HG03439 (cell line): ENCODE measurements around the gene NR1H2.
"Not testable (repeated sequence)": the region's sequence is repeated elsewhere in the genome, so short reads cannot be mapped to it uniquely, and the experiment has no call there.

Source experiments
- ATAC-seq: cut with Tn5 transposase; IDR thresholded peaks from one replicate; pipeline ENCODE4 v1.9.1; 2021; ENCODE audit warnings: mild to moderate bottlenecking, moderate library complexity; ENCODE audit not compliant: unreplicated experiment

NR1H2 gene

GRCh38 chr19:50376166-50377050, at the start of gene NR1H2:
TSS of gene NR1H2 (plus strand) at chr19:50376457. CDS start at chr19:50377606, 1,149 bp downstream.
- ATAC-seq, result peak; percentile 75

DNA sequence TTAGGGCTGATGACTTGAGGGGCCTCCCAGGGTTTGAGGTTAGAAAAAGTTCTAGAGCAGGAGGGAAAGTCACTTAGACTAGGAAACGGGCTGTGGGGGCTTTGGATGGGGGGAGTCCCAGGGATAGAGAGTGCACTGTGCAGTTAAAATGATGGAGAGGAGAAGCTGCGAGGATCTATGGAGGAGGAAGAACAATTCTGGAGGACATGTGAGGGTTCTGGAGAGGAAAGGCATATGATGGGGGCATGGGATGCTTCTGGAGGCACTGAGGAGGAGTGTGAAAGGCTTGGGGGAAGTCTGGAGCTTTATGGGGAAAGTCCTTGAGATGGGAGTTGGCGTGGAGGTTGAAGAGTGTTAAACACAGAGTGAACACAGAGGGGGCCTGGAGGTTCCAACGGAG, 49.2 kb upstream of the NR1H2 start:
- no peak for ATAC-seq

- no peak for ATAC-seq
These were observed 48.6 kb upstream of the NR1H2 start for GRCh38 chr19:50327461-50328223.

DNA sequence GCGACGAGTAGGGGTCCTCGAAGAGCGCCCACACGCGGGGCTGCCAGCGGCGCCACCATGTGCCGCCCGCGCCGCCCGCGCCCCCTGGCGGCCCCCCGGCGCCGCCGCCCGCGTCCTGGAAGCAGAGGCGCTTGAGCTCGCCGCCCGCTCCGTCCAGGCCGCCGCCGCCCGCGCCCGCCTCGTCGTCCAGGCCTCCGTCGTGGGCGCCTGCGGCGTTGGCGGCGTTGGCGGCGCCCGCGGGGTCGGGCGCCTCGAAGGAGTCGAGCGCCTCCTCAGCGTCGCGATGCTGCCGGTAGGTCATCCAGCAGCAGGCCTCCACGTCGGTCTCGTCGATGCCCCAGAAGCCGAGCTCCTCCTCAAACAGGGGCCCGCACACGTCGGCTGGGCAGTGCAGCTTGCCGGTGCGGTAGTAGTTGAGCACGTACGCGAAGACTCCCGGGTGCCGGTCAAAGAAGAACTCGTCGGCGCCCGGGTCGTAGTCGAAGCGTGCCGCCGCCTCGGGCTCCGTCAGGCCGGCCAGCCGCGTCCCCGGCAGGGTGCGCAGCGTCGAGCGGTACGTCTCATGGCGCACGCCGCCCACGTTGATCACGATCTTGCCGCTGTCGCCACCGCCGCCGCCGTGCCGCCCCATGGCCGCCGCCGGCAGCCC, 47.9 kb upstream of the NR1H2 start:
- peak; percentile 1 for ATAC-seq

- ATAC-seq, result peak; percentile 7
These were observed 47.4 kb upstream of the NR1H2 start for GRCh38 chr19:50328873-50329145.

DNA sequence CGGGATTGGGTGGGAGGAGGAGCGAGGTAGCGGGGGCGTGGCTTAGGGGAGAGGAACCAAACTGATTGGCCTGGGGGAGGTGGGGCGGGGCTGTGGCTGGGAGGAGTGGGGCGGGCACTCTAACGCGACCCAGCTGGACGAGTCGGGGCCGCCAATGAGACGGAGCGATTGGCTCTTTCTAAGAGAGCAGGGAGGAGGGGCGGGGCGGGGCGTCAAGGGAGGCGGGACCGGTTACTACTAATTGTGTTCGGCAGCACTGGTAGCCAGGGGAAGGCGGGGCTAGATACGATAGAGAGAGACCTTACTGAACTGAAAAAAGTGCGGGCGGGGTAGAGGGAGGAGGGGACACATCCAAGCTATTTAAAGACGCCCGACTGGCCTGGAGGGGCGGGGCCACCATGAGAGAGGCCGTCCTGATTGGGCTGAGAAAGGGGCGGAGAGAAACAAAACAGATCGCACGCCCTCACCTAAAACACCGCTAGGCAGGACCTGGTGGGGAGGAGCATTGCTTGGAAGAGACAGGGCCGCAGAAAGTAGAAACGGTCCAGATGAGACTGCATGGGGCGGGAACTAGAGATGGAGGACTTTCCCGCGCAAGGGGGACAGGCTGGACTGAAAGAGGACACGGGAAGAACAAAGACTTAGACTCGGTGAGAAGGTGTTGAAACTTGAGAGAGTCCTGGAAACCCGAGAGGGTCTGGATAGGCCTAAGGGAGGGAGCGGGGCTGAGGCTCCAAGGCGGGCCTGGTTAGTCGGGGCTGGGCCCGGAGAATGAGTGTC, 46.9 kb upstream of the NR1H2 start, which contains the start of gene KCNC3:
TSS of gene KCNC3 (minus strand) at position 232 of the 780 bp plus-strand sequence. CDS start 295 bp downstream, outside the sequence.
- peak; percentile 57 for ATAC-seq

DNA sequence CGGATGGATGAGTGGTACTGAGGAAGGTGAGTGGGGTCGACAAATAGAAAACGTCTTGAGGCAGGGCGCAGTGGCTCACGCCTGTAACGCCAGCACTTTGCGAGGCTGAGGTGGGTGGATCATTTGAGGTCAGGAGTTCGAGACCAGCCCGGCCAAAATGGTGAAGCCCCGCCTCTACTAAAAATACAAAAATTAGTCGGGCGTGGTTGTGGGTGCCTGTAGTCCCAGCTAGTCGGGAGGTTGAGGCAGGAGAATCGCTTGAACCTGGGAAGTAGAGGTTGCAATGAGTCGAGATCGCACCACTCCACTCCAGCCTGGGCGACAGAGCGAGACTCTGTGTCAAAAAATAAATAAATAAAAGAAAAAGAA, 46.3 kb upstream of the NR1H2 start:
- ATAC-seq, result not testable (repeated sequence)

- peak; percentile 25 for ATAC-seq
These were observed 45.7 kb upstream of the NR1H2 start for GRCh38 chr19:50330365-50331078.

DNA sequence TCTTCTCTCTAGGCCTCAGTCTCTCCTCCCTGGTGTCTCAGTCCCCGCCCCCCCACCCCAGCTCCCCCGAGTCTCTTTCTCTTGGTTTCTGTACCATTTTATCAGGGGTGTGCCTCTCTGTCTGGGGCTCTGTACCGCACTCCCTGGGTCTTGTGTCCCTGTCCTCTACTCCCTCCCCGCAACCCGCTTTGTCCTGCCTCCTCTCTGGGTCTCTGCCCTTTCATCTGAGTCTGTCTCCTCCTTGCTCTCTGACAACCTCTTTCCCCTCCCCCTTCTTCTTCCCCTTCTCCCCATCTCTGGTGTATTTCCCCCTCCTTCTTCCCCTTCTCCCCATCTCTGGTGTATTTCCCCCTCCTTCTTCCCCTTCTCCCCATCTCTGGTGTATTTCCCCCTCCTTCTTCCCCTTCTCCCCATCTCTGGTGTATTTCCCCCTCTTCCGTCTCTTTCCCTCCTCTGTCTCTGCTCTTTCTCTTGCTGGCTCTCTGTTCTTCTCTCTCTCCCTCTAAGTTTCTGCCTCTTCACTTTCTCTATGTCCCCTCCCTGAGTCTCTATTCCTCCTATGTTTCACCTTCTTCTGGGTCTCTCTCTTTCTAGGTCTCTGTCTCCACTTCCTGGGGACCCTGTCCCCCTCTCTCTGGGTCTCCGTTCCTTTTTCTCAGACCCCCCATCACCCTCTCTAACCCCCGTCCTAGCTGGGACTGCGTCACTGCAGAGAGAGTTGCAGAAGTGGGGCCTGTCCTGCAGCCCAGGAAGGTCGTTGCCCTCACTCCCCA, 44.9 kb upstream of the NR1H2 start:
- ATAC-seq, result no peak

- no peak for ATAC-seq
These were observed 44.3 kb upstream of the NR1H2 start for GRCh38 chr19:50331994-50332243.

DNA sequence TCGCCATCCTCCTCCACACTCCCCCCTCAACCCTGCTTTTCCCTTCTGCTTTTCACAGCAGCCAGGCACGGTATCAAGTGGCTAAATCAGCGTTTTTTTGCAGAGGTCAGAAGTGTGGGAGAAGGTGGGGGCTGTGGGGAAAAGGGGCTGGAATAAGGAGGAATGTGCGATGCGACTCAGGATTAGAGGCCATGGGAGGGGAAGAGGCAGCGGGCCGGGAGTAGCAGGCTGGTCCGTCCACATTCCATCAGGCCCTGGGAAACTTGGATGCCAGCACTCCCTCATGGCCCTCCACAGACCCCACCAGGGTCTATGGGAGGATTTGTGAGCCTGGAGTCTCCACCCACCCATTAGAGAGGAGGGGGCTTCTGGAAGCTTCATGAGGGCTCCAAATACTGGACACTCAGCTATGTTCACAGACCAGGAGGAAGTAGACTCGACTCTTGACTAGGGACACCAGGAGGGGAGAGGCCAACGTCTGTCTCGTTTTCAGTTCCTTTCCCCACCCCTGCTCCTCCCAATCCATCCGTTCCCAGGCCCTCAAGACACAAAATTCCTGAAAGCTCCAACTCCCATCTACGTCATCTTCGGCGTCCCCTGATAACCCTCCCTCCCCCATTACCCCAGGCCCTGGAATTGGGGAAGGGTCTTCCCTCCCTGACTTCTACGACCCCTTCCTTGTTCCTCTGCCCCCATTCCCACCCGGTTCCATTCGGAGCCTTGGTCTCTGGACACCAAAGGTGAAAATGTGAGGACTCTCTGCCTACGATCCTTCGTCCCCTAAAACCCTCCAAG, 43.8 kb upstream of the NR1H2 start:
- ATAC-seq, result no peak

- peak; percentile 49 for ATAC-seq
These were observed 43.0 kb upstream of the NR1H2 start for GRCh38 chr19:50333235-50333736.

- peak; percentile 24 for ATAC-seq
These were observed 42.3 kb upstream of the NR1H2 start for GRCh38 chr19:50333737-50334617.

GRCh38 chr19:50334741-50335421, 41.4 kb upstream of the NR1H2 start:
- ATAC-seq, result no peak

GRCh38 chr19:50337031-50337430, 39.2 kb upstream of the NR1H2 start:
- ATAC-seq, result not testable (repeated sequence)

DNA sequence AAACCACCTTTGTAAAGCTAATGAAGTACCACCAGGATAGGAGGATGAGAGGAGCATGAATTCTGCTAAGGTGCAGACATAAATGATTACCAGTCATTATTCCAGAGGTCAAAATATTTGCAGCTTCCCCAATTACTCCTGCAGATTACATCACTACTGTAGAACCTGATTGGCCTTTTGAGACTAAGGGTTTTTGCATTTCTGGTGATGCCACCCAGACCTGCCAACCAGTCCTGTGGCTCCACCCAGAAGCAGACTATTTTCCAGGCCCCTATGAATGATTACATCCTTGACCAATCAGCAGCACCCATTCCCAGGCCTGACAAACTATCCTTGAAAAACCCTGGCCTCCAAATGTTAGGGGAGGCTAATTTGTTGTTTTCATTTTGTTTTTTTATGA, 35.9 kb upstream of the NR1H2 start:
- ATAC-seq, result no peak

- ATAC-seq, result peak; percentile 56
These were observed 35.1 kb upstream of the NR1H2 start for GRCh38 chr19:50341091-50341564.
